NCI-H2196 (cell line): ENCODE results near the gene GRB10.
"Not testable (repeated sequence)": the region's sequence is repeated elsewhere in the genome, so short reads cannot be mapped to it uniquely, and the experiment has no call there.

Source experiments
- DNase-seq: peaks from one replicate; lab custom pipeline; 2025; ENCODE audit not compliant: unreplicated experiment; lab: John Stamatoyannopoulos, UW

Gene GRB10

DNA sequence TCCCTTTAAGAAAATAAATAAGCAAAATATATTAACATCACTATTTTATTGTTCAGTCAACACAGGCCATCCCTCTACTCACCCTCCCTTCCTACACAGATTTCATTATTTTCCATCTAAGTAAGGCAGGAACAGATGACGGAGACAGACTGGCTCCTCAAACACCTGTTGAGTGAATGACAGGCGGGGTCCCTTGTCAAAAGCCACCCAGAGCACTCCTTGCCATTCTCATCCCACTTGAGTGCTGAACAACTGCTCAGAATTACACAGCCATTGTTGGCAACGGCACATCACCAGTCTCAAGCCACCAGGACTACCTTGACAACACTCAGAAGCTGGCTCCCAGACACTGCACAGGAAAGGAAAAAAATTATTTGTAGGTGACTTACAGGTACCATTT, 3.3 kb downstream of the GRB10 start:
- DNase-seq, result no peak

DNA sequence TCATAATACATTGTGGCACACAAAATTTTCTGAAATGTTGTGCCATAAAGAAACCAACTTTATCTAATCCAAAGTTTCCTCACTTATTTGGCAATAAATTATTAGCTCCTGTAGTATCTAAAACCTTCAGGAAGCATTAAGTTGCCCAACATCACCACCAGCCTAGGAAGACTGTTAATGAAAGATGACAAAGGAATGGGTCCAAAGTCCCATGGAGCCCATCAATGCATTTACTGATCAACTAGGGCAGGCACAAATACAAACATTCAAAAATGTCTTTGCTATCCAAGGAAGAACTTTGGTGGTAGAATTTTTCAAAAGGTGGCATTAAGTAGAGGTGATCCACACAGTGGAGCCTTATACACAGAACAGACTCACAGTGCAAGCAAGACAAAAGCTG, 4.5 kb downstream of the GRB10 start:
- DNase-seq, result no peak

DNA sequence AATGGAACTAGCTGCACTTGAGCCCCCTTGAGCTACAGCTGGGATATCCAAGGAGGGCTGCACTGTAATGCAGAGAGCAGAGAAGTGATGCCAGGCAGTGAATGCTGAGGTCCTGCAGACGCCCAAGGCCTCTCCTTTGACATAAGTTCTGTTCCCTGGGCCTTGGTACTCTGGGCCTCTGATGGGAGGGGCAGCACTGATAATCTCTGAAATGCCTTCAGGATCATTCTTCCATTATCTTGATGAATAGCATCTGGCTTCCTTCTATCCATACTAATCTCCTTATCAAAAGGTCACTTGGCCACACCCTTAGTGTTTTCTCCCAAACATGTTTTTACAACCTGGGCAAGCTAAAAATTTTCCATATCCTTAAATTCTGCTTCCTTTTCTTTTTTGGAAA, 6.9 kb downstream of the GRB10 start:
- no peak for DNase-seq

DNA sequence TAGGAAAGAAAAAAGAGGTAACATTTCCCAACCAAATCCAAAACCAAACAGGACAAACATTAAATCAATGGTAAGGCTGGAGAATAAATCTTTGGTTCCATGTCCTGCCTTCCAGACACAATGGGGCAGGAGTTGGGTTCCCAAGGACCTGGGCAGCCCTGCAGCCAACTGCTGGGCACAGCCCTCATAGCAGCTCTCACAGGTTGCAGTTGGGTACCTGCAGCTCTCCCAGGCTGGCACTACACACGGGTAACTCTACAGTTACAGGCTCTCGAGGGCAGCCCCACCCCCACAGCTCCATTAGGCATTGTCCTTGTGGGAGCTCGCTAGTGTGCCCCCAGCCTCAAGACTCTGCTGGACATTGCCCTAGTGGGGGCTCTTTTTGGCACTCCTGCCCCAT, 7.5 kb downstream of the GRB10 start:
- DNase-seq, result no peak

DNA sequence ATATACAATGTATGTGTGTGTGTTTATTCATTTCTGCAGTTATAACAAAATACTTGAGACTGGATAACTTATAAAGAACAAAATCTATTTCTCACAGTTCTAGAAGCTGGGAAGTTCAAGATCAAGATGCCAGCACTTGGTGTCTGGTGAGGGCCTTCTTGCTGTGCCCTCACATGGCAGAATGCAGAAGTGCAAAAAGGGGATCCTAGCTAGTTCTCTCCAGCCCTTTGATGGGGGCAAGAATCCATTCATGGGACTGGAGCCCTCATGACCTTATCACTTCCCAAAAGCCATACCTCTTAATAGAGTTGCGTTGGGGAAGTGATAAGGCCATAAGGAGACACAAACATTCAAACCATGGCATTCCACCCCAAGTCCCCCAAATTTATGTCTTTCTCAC, 8.4 kb downstream of the GRB10 start:
- DNase-seq, result no peak

DNA sequence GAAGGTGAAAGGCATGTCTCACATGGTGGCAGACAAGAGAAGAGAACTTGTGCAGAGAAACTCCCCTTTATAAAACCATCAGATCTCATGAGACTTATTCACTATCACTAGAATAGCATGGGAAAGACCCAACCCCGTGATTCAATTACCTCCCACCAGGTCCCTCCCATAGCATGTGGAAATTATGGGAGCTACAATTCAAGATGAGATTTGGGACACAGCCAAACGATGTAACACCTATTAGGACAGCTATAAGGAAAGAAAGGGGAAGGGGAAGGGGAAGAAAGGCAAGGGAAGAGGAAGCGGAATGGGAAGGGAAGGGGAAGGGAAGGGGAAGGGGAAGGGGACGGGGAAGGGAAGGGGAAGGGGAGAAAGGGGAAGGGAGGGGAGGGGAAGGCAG, 9.6 kb downstream of the GRB10 start:
- DNase-seq, result not testable (repeated sequence)

DNA sequence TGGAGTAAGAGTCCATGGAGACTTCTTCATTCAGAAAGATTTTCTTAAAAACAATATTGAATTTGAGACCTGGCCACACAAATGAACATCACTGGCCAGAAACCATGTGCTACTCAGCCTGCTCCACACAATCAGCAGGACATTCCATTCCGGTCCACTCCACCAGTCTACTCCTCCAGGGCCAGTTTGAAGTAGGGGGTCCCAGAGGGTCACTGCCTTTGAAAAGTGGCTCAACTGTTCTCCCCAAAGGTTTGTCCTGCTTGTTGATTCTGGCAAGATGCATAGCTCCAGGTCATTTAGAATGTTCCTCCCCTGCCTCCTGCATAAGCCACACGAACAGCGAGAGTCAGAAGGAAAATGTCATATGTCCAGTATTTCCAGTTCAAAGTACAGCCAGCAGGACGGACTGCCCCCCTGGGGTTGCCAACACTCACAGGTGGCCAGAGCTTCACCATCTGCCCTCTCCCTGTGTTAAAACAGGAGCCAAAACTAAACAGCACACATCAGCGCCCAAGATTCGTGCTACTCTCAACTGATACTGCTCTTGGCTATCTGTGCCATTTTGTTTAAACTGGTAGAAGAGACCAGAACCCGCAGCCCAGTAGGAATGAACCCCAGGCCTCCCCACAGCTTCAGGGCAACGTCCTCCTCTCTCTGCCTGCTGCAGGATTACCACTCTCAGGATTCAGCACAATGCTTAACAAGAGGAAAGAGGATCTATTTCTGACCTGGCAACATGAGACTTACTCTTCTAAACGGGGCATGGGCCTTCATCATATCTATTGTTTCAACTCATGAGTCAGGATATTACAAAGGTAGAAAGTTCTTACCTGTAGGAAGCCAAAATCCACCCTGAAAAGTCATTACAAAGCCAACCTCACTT, 11.3 kb downstream of the GRB10 start:
- no peak for DNase-seq

DNA sequence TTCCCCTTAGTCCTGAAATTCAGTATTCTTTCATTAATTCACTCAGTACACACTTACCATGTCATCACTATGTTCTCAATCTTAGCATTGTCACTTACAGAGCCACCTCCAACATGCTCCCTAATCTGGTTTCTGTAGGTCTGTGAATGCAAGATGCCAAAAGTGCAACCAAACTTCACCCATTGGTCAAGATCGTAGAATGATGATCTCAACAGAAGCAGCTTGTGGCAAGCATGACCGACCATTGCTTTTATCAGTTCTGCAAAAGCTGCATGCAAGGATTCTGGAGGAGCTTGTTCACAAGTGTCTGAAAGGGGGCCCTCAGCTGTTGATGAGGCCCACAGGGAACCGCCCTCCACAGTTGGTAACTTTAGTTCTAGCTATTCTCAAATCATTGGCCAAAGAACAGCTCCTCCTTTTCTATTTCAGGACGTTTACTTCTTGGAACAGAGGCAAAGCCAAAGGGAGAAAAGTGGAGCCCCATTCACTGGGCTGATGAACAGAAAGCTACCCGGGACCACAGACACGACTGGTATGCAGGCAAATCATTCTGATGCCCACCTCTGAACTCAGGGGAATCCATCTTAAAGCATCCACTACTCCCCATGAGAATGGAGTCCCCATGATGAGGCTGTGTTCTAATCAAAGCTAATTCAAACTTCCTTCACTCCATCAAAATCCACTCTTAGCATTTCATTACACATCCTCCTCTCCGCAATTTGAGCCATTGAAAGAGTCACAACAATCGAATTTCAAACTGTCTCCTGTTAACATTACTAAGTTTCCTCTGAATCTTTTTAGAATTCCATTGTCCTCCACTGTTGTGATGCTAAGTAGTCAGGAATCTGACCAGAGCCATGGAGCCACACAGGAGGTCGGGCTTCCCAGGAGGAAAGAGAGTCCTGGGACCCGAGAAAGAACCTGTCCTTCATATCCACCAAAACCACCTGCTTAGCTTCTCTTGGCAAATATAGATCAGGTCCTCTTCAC, 13.9 kb downstream of the GRB10 start:
- no peak for DNase-seq

DNA sequence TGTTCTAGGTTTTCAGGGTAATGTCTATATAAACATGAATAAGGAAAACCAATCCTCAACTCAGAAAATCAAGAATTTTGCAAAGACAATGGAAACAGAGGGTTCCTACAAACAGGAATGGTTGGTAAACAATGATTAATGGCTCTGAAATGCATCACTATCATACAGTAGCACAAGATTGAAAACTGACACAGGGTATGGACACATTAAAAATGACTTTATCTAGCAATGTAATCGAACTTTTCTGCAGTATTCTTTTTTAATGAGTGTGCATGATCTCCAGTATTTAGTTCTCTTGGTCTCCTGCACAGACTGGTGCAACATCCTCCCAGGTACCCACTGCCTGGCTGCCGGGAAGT, 15.9 kb downstream of the GRB10 start:
- no peak for DNase-seq

DNA sequence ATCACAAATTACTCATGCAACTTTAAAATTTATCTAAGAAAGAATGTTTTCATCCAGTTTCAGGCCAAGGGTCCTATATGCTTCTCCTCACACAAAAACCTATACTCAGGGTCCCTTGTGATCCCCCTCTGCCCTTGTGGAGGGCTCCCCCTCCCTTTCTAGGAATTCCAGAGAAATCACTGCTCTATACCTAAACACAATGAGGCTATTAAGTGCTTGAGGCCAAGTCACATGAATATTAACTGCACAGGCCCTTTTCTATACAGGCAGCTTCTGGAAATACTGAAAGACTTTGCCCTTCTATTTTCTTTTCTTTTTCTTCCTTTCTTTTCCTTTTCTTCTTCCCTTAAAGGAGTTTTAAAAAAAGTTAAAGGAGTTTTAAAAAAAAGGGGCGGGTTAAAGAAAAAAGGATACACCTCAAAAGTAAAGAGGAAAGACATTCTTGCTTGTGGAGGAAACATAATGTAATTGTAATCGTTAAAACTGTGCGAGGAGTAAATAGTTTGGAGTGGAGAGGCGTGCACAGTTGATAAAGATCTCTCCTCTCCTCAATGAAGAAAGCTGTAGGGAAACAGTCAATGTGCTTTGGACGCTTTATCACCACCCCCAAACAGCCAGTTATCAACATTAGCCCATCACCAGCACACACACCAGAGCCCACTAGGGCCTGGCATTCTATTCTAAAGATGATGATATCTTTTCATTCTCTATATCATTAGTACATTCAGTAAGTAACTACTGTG, 16.4 kb downstream of the GRB10 start:
- DNase-seq, result no peak

DNA sequence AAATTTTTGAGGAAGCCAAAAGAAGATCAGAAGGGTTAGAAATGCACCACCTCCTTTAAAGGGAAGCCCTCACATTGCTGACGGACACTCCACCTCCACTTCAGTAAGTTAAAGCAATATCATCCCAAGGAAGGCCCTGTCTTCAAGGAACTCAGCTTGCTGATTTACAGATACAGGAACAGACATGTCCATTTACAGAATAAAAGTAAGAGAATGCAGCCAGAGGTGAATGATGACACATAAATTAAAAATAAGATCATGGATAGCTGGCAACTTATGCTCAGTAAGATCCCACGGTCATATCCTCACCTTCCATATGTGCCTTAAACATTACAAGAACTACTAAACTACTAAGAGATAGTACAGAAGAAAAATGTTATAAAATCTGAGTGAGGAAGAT, 20.4 kb downstream of the GRB10 start:
- no peak for DNase-seq

DNA sequence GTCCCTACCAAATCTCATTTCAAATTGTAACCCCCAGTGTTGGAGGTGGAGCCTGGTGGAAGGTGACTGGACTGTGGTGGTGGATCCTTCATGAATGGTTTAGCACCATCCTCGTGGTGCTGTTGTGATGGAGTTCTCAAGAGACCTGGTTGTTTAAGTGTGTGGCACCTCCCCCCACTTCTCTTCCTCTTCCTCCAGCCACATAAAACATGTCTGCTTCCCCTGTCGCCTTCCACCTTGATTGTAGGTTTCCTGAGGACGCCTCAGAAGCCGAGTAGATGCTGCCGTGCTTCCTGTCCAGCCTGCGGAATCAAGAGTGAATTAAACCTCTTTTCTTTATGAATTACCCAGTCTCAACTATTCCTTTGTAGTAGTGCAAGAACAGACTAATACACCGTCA, 21.0 kb downstream of the GRB10 start:
- no peak for DNase-seq

DNA sequence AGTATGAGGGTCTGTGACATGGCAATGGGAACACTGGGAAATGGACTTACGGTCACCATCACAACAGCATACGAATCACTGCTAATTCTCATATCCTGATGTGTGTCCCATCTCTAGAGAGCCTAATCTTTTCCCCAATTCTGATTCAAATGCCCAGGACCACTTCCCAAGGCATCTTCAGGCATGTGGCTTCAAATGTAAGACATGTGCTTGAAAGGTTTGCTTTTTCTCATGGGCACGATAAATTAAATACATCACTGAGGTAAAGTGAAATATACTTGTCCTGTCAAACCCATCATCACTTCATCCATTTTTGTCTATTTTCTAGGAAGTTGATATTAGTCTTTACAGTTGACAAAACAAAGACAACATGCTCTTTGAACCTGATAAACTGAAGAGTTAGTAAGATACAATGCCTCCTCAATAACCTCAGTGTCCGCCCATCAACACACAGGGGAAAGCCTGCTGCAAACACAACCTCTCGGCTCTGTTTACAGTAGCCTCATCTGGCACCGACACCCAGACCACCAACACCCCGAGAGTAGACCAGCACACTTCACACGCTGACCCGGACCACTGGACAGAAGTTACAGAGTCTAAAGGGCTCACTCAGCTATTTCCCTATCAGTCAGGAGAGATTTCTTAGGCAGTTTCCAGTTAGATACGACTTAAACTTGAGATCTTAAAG, 24.8 kb downstream of the GRB10 start:
- DNase-seq, result no peak

DNA sequence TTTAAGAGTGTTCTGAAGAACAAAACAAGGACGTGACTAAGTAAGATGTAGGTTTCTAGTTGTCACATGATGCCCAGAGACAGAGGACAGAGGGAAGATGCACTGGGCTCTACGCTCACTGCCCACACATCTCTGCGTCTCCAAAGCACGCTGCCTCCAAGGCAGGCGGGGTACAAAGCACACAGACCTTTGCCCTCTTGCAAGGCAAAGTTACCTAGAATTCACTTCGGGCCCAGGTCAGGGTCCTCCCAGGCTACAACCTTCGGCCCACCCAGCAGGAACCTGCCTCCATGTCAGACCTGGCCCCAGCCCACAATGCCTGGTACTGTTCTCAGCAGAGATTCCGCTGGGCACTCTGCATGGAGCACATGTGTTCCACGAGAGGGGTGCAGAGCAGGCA, 26.5 kb downstream of the GRB10 start:
- no peak for DNase-seq

DNA sequence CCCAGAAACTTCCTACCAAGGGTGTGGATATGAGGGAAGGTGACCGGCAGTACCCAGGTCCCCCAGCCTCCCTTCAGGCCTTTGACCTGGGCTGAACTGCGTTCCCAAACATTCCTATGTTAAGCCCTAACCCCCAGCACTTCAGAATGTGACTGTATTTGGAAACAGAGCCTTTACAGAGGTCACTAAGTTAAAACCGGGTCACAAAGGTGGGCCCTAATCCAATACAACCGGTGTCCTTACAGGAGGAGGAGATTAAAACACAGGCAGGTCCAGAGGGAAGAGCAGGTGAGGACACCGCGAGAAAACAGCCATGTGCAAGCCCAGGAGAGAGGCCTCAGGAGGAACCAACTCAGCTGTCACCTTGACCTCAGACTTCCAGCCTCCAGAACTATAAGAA, 28.0 kb downstream of the GRB10 start:
- no peak for DNase-seq

DNA sequence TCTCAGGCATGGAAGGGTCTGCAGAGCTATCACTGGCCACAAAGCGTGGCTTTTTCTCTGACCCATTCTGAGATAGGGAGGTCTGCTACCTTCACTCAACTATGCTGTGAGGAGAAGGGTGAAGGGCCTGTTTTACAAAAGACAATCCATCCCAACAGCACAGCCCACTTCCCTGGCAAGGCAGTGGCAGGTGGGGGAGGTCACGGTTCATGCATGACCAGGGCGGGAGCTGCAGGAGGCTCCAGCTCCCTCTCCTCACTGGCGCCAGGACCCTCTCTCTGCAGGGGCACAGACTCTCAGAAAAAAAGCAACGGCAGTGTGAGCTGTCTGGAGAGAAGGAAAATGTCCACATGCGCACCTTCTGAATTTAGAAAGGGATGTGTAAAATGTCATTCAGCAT, 28.5 kb downstream of the GRB10 start:
- no peak for DNase-seq

DNA sequence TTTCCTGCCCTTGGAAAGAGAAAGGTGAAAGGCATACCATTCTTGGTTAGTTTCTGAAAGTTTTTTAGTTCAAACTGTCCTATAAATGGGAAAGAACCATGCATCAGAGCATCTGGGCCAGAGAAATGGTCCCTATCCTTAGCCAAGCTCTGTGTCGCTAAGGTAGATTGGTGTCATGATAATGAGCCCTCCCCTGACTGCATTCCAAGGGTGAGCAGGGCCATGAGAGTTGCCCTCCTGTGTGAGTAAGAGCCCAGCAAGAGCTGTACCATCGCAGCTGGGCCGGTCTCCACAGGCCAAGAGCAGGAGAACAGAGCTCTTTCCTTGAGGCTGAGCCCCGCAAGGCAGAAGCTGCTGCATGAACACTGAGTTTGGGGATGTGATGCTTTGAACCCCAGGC, 30.3 kb downstream of the GRB10 start:
- no peak for DNase-seq

DNA sequence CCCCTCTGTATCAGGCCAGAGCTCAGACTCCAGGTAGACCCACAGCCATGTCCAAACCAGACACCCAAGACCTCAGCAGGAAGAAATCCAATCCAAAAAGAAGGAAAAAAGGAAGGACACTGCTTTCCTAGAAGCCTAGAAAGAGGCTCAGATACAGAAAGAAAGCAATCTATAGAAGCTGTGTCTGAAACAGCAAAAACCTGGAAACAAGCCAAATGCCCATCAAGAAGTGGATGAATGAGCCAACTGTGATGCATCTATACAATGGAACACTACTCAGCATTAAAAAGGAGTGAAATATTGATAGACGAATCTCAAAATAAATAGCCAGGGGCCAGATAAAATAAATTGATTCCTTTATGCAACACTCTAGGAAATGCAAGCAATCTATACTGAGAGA, 31.6 kb downstream of the GRB10 start:
- no peak for DNase-seq

DNA sequence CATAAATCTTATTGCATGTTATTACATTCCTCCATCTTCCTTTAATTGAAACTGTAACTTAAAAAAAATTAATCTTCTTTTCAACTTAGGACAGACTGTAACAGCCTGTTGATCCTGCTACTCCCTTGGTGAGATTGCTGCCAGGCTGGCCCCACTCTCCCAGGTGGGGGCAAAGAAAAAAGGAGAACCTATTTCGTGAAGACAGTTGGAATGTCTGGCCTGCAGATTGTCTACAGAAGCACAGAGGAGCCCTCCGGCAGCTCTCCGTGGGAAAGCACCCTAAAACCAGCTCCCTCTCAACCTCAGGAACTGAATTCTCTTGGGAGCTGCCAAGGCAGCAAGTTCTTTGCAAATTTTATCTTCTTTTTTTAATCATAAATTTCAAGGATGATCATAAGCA, 32.8 kb downstream of the GRB10 start:
- DNase-seq, result no peak

DNA sequence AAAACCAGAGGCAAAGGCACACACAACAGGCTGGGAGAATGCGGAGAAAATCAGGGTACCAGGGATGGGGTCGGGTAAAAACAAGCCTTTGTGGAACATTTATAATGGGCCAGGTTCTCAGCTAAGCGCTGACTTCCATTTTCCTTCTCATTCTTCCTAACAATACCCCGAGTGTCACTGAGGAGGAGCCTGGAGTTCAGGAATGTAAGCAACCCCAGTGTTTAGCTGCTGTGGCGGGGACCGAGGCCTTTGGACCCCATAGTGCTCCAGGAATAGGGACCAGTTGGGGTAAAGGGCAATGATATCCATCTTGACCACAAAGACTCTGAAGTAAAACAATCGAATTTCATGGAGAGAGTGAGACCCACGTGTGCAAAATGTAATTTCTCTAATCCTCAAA, 34.2 kb downstream of the GRB10 start:
- no peak for DNase-seq

DNA sequence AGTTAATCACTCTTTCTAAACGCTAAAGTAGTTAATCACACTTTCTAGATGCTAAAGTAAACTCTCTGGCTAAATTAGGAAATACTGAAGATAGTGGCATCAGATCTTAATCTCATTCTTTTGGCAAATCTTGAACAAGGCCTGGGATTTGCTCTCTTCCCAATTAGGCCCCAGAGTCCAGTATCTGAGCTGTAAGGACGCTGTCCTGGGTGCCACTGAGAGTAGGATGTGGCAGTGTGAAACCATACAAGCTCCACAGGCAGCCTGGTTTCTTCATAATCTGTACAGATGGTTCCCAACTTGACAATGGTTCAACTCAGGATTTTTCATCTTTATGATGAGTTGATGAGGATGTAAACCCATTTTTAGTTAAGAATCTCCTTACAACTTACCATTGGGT, 36.9 kb downstream of the GRB10 start:
- DNase-seq, result no peak
